GM10847 (cell line): ENCODE data around the gene KLHL2.

Experiments used
- POLR2A ChIP-seq: IDR thresholded peaks from 2 replicates; pipeline ENCODE4 v1.6.1; 2011; ENCODE audit not compliant: insufficient read length; ENCODE audit errors: extremely low read depth

The KLHL2 gene

GRCh38 chr4:165289423-165289785, 82.0 kb downstream of the KLHL2 start:
- no peak for TF ChIP-seq POLR2A

- TF ChIP-seq POLR2A = no peak
Observed at GRCh38 chr4:165293061-165293460, 85.7 kb downstream of the KLHL2 start.

GRCh38 chr4:165293927-165294649, 86.7 kb downstream of the KLHL2 start:
- TF ChIP-seq POLR2A = no peak

GRCh38 chr4:165294907-165295306, 87.5 kb downstream of the KLHL2 start:
- no peak for TF ChIP-seq POLR2A

GRCh38 chr4:165297626-165298025, 90.3 kb downstream of the KLHL2 start:
- no peak for TF ChIP-seq POLR2A

DNA sequence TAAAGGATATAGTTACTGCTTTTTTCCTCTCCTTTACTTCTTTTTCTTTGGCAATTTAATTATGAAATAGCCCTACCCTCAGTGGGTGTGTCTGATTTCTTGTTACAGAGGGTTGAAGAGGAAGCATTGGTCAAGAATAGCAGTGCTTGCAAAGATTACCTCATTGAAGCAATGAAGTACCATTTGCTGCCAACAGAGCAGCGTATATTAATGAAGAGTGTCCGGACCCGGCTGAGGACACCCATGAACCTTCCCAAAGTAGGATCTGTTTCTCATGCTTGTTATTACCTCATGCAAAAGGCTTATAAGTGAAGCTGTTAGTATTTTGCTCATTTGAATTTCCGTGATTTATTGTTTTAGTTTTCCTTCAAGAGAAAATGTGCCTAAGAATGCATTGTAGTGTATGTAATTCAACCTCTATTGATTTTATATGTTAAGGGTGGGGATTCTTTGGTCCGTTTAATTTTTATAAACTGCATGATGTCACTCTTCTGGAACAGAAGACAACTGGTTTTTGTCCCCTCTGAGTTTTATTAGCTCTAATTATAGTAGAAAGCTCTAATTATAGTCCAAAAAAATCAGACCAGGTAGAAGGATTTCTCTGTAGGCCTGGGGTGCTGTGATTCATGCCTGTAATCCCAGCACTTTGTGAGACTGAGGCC, 92.2 kb downstream of the KLHL2 start:
- no peak for TF ChIP-seq POLR2A

DNA sequence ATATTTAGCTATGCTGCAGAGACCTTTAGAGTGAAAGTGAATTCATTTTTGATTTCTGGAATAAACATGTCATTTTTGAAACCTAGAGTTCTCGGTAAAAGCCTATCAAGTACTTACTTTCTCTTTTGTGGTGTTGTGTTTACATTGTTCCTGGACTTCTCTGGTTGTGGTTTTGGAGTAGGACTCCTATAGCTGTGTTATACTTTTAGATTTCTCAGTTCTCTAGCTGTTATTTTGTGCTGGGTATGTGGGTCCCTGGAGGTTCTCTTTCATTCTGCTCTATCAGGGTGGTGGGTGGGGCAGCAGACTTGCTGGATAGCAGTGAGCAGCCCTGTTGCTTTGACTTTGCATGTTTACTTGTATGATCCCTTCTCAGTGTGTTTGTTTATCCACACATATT, 94.5 kb downstream of the KLHL2 start:
- TF ChIP-seq POLR2A = no peak

DNA sequence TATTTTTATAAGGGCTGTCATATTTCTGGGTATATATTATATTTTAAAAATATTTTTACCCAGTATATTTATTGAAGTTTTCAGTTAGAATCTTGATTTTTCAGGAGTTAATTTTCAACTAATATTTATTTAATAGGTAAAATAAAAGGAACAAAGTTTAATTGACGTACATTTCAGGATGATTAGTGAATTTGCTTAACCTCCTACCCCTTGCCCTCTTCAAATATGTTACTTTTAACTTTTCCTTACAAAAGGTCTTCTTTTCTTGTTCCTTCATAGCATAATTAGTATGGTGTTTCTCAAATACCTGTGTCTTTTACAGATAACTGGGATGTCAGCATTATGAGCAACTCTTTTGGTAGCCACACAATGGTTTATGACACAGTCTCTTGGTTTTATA, 95.3 kb downstream of the KLHL2 start:
- no peak for TF ChIP-seq POLR2A

DNA sequence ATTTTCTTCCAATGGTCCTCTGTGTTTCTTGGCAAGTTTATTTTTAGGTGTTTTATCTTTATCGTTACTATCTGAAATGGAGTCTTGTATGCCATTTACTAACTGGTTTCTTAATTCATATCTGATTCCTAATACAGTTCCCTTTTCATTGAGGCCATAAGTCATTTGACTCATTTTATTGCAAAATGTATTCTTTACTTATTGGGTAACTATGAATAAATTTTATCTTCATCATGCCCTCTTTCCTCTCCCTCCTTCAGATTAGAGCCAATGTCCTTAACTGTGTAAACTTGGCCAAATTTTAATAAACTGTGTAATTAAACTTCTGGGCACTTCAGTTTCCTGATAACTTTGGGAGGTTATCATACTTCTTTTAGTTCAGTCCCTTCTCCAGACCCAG, 100.8 kb downstream of the KLHL2 start:
- TF ChIP-seq POLR2A = no peak

DNA sequence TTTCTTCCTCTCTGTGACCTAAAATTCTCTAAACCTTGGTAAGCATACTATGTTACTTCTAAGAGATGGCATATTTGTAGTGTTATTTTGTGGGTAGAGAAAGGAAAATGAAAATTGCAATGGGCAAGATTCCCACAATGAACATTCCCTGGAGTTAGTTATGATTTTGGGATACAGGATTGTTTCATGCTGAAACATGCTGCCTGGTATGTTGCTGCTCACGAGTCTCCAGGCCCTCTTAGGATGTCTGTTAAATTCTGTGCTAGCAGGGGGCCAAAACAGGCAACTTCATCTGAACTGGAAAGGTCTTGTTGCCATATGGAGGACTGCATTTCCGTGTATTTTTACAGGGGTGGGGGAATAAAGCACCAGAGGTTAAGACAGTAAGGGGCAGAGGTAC, 101.2 kb downstream of the KLHL2 start:
- TF ChIP-seq POLR2A = no peak

DNA sequence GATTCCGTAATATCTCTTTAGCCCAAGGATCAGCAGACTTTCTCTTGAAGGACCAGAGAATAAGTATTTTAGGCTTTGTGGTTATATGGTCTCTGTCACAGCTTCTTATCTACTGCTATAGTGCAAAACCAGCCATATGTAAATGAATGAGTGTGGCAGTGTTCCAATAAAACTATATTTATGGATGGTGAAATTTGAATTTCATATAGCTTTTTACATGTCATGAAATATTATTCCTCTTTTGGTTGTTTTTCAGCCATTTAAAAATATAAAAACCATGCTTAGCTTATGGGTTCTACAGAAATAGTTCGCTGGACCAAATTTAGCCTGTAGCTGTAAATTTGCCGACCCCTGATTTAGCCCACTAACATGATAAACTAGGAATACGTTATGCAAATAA, 102.1 kb downstream of the KLHL2 start:
- TF ChIP-seq POLR2A = no peak

GRCh38 chr4:165312506-165312905, 105.1 kb downstream of the KLHL2 start:
- no peak for TF ChIP-seq POLR2A

DNA sequence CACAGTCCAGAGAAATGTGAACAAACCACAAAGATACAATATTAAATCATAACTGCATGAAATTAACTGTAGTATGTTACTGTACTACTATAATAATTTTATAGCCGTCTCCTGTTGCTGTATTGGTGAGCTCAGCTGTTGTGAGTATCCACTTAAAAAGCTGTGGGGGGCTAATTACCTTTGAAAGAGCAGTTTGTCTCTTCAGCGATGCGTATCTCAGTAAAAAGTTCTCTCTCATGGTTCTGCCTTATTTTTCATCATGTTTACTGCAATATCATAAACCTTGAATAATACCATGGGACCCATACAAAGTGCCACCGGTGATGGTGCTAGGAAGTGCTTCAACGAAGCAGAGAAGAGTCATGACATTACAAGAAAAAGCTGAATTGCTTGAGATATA, 111.7 kb downstream of the KLHL2 start:
- TF ChIP-seq POLR2A = no peak

DNA sequence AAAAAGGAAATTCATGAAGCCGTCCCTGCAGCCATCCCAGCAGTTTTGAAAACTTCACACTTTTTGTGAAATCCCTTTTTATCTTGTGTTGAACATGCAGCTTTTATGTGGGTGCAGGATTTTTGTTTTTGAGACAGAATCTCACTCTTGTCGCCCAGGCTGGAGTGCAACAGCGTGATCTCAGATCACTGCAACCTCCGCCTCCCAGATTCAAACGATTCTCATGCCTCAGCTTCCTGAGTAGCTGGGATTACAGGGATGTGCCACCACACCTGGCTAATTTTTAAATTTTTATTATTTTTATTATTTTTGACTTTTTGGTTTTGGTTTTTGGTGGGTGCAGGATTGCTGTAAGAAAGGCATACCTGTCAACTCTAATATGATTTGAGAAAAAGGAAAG, 112.1 kb downstream of the KLHL2 start:
- TF ChIP-seq POLR2A = no peak

DNA sequence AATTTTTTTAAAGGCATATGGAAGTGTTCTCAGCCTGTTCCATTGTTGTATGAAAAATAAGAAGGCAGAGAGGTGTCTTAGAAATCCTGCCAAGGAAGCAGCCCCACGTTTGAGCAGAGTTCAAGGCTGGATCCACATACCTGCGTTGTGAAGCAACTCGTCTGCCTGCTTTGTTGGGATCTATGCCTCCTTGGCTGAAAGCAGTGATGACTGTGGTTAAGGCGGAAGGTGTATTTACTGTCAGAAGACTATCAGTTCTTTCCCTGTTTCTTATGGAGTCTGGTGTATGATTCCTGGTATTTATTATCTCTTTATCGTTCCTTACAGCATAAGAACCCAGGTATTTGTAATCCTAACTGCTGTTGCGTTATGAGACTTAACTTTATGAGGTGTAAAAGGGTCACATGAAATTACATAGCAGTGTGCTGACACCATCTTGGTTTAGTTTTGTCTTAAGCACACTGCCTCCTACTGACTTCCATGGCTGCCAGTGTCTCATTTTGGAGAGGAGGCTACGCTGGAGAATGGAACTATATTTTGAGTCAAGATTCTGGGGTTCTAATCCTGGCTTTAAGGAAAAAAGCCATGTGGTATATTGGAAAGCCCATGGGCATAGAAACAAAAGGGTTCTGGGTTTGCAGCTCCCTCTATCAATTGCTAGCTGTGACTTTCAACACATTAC, 117.0 kb downstream of the KLHL2 start:
- TF ChIP-seq POLR2A = no peak

GRCh38 chr4:165324918-165325304, 117.5 kb downstream of the KLHL2 start:
- no peak for TF ChIP-seq POLR2A
